Panc1 (cell line): Measurements from ENCODE around the gene OPN4.
A peak's percentile ranks its signal among the peaks of the same experiment; 100 is the strongest.

Experiments
- CTCF ChIP-seq: fragments of 450-650 bp; IDR thresholded peaks from 2 replicates; pipeline ENCODE4 v1.5.1; 2017; ENCODE audit warnings: mild to moderate bottlenecking
- POLR2AphosphoS5 ChIP-seq: IDR thresholded peaks from 2 replicates; pipeline ENCODE4 v1.6.1; 2012; ENCODE audit warnings: mild to moderate bottlenecking, low read depth, low read length, moderate library complexity
- REST ChIP-seq, 2 experiments: IDR thresholded peaks; 2 replicates each; pipeline ENCODE4 v1.6.1; 2011 to 2012; ENCODE audit warnings: low read depth in 2 of 2, control low read depth in 1 of 2, low read length in 1 of 2, mild to moderate bottlenecking in 1 of 2, moderate library complexity in 1 of 2; ENCODE audit not compliant: insufficient read depth in 1 of 2
- SIN3A ChIP-seq: IDR thresholded peaks from 2 replicates; pipeline ENCODE4 v1.6.1; 2012; ENCODE audit warnings: low read depth, mild to moderate bottlenecking, low read length, moderate library complexity, borderline replicate concordance; ENCODE audit not compliant: insufficient read depth
- TCF7L2 ChIP-seq: IDR thresholded peaks from 2 replicates; pipeline ENCODE4 v1.6.1; 2011; ENCODE audit warnings: mild to moderate bottlenecking, low read depth, low read length, inconsistent platforms

GRCh38 chr10:86693721-86694369, 39.5 kb downstream of the OPN4 start:
- no peak for TF ChIP-seq POLR2AphosphoS5
- peak; percentile 90 for TF ChIP-seq CTCF
- no peak for TF ChIP-seq TCF7L2
- no peak for TF ChIP-seq SIN3A
- no peak for TF ChIP-seq REST (IDR thresholded peaks at IDR 0.05; ENCODE audit: insufficient read depth in 1 of 2, low read depth in 2 of 2, low read length in 1 of 2)
